ENCODE measurements around the gene HDAC4.

Gene HDAC4

DNA sequence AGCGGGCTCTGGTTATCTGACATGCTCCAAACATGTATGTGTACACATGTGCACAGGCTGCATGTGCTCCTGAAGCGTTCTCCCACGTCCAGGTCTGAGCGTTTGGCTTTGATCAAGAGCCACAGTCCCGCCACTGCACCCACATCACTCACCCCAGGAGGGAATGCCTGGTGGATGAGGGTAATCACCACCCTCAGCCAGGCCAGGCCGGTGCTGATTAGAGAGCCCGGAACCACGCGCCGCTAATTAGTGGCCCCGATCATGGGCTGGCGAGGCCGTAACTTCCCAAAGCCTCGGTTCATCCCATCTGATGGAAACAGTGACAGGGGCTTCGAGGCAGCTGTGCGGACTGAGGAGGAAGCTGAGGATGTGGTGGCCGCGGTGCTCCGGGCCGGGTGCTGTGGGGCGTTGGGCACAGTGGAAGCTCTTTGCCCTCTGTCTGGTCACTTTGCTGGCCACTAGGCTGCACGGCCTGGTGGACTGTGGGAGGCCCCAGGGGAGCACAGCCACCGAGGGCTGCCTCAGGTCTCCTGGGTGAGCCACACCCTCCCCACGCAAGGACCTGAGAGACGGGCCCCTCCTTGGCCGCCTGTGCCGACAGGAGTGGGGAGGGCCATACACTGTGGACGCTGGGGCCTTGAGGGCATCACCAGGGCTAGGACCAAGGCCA is 333.5 kb downstream of the HDAC4 start:
- DNase-seq, result no peak

DNA sequence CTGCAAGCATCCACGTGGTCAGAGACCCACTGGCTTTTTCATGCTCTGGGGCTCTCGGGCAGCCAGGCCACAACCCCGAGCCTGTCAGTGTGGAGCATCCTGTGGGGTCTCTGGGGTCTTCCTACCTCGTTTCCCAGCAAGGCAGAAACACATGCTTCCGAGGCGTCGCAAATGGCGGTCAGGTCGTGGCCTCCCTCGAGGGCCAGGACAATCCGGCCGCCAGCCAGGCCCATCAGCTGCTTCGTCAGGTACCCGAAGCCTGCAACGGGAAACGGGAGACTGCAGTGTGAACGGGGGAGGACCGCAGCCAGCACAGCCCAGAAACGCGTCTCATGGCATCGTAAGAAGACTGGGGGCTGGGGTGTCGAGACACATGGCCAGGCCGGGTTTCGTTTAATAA is 334.2 kb downstream of the HDAC4 start:
- DNase-seq, result no peak

DNA sequence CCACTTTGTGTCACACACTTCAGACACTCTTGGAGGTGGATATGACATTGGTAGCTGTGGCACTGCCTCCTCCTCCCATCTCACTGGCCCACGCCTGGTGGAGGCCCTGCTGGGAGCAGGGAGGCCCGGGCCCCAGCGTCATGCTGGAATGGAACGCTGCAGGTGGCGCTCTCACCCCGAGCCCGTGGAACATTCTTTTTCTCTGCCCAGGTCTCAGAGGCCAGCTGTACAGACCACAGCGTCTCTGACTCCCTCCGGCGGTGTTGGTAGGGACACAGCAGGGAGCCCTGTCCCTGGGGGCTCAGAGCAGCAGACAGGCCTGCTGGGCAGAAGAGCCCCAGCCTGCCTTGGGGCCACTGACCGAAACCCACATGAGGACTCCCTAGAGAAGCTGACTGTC is 334.9 kb downstream of the HDAC4 start:
- DNase-seq, result no peak

DNA sequence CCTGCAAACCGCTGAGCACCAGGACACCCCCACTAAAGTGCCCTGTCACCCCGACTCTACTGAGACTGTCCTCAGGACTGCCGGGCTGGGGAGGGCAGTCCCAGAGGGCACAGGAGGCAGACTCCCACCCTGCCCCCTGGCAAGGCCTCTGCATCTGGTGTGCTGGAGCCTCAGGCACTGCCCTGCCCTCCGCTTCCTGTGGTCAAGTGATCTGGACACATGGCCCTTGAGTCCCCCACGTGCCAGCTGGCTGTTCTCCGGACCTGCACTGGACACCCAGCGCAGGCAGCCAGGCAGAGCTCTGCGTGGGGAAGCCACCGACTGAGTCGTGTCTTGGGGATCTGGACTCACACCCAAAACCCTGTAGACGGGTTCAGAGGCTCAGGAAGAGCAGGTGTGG is 335.3 kb downstream of the HDAC4 start:
- no peak for DNase-seq

DNA sequence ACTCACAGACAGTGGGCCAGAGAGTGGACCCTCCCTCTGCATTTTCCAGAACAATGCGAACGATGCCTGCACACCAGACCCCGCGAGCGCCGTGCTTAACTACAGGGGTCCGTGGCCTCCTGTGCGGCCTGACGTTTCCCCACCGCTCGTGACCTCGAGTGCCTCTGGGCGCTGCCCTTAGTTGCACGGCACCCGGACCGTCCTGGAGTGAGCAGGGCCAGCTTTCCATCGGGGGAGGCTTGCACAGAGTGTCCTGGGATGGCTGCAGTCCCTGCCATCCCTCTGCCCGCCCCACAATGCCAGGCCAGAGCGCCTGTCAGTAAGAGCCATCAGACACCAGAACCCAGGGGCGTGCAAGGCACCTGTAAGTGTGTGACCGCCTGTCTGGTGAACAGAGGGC is 335.9 kb downstream of the HDAC4 start:
- DNase-seq, result no peak

DNA sequence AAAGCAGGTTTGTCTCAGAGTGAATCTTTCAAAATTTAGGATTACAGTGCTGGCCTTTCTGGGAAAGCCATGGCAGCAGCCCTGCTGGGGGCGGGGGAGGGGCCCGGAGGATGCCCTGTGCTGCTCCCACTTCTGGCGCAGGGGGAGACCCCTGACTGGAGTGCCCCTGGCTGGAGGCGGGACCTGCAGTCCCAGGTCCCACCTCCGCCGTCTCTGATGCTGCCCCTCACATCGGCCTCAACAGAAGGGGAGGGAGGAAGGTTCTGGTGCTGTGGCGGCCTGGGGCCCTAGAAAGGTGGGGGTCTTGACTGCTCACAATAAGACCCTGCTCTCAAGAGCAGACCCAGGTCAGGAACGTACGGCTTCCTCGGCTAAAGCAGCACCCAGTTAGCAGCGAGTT is 336.6 kb downstream of the HDAC4 start:
- no peak for DNase-seq

DNA sequence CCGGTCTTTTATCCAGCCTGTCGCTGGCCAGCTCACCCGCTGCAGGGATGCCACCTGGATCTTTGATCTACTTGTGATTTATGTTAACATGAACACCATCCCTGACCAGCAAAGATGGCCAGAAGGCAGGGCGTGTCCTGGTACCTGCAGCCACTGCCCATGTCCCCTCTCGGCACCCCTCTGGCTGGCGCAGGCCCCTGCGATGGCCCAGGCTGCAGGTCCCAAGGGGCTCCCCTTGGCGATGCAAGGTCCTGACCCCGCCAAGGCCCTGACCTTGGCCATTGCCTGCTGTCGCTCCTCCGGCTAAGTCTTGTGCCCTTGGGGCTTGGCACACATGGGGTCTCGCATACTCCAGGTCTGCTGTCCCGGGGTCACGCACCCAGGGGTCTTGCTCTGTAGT is 338.1 kb downstream of the HDAC4 start:
- no peak for DNase-seq

DNA sequence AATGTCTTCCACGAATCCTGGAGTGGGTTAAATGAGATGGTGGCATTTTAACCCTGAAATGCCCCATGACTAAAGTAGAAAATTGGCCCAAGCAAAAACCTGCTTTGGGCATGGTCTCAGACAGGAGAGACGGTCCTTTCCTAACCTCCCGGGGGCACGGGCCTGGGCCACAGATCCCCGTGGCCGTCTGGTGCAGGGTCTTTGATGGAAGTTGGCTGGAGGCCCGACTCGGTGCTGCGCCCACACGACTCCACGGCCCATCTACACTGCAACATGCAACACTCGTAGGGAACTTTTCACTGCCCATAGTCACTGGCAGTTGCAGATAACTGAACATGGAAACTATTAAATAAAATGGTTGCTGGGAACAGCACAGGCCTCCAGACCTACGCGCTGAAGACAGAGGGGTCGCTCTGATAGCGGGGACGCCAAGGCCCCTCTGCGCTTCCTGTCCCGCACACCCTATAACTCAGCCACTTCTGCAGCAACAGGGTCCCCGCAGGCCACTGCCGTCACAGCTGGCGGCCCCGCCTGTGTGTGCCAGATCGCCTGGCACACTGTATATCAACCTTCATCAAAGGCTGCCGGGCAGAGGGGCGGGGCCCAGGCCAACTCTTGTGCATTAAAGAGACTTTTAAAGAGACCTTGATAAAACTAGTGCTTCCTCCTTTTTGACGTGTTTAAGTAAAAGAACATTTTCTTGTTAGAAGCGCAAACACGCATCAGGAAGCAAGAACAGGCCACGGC is 338.8 kb downstream of the HDAC4 start:
- no peak for DNase-seq

DNA sequence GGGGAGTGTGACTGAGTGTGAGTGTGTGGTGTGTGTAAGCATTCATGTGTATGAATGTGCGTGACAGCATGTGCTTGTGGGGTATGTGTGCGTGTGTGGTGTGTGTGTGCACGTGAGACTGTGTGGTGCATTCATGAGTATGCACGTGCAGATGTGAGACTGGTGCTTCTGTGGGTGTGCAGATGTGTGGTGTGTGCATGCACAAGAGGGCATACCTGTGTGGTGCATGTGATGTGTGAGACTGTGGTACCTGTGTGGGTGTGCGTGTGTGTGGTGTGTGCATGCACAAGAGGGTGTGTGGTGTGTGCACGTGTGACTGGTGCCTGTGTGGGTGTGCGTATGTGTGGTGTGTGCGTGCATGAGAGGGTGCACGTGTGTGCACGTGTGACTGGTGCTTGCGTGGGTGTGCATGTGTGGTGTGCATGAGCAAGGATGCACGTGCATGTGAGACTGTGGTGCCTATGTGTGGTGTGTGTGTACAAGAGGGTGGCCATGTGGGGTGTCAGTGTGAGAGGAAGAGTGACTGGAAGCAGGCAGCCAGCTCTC is 339.6 kb downstream of the HDAC4 start:
- DNase-seq, result no peak

DNA sequence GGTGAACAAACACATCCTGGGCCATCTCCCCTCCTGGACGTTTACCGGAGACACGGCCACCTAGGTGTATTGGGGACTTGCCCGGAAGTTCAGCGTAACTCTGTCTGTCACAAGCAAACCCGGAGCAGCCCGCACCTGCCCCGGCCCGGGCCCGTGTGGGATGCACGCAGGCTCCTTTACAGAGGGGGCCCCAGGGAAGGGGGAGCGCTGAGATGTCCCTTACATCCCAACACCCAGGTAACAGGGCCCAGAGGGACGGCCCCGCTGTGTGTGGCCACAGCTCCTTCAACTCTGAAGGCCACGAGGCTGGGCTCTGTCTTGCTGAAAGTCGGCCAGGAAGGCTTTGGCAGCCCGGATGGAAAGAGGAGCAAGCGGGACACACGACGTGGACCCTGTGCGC is 340.1 kb downstream of the HDAC4 start:
- no peak for DNase-seq

DNA sequence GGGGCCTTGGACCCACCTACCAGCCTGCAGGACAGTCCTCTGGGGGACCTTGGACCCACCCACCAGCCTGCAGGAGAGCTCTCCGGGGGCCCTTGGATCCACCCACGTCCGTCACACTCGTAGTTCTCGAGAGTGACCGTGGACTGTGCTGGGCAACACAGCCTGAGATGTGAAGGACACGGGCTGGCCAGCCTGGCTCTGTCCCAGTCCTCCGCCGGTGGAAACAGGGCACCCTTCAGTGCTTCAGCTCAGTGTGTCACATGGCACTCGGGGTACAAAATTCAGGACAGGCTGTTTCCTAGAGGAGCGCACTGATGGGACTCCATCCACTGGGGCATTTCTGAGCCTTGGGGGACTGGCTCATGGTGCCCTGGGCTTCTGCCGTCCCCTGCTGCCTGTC is 341.0 kb downstream of the HDAC4 start:
- no peak for DNase-seq

DNA sequence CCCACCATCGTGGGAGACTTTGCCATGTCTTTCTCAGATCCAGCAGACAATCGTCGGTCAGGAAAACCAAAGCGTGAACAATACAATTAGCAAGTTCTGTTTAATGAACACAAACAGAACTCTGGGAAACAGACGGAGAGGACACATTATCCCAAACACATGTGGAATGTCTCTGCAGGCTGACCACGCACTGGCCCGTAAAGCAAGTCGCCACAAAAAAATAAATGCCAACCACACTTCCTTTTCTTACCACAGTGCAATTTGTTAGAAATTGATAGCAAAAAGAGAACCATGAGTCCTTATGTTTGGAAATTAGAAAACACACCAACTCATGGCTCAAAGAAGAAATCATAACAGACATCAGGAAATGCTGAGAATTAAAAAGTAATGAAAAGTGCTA is 342.1 kb downstream of the HDAC4 start:
- DNase-seq, result no peak

DNA sequence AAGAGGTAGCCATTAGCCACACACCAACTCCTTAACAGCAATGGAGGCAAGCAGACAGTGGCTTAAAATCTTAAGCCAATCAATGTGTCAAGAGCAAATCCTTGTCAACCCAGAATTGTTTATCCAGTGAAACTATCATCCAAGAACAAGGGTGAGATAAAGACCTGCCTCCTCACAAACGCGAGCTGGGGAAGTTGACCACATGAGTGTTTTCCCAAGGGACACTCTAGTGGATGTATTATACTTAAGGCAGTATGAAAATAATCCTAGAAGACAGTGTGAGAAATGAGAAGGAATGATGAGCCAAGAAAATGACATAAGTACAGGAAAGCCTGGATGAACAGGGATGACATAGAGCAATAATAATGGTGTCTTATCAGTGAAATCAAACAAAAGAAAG is 343.3 kb downstream of the HDAC4 start:
- DNase-seq, result no peak

DNA sequence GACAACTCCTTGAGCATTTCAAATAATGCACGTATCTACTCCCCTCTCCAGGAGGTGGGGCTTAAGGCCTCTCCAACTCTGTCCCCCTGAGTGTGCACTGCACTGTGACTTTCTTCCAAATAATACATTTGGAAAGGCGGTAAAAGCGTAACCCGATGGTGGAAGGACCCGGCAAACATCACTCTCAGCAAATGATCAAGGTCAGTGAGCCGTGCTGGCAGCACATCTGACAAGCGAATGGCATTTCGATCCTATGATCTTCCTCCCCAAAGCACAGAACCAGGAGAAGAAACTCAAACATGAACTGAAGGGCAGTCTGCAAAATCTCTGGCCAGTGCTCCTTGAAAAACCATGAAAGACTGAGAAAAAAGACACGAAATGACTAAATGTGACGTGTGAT is 344.2 kb downstream of the HDAC4 start:
- no peak for DNase-seq

DNA sequence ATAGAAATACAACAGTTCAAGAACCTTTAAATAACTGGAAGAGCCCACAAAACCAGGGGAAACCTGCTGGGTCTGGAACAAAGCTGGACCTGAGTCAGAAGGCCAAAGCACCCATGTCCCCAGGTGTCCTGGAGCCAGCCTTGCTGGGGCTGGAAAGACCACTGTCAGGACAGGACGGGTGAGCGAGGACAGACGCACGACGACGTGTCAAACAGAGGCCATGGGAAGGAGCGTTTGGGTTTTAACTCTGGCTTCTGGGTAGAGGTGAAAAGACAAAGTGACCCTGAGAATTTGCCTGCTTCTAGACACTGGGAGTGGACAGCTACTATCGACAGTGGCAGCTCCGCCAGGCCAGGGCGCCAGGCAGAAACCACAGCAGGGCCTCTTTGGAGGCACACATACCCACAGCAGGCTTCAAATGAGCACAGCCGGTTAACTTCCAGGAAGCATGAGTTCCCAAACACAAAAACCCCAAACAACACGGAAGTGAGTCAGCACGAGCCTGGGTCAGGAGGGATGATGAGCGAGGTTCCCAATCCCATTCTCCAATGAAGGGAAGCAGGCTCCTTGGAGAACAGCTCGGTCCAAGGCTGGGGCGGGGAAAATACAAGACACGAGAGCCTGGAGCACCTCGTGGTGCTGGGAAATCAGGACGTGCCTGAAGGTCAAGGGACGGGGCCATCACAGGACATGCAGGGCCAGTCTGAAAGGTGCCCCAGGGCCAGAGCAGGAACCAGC is 344.9 kb downstream of the HDAC4 start:
- no peak for DNase-seq

DNA sequence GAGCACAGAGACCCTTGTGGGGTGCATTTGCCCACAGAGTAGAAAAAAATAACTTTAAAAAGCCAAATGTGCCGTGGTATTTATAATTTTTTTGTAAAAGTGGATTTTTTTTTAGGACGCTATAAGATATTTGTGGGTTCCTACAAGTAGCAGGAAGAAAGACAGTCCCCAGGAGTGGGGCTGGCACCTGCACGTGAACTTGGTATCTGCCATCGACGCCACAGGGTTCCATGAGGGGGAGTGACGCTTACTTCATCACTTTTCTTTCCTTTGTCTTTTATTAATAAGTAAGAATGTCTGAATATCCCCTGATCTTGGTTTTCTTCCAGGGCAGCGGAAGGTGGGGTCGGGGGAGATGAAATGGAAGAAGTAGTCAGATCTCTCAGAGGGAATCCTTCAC is 345.9 kb downstream of the HDAC4 start:
- DNase-seq, result no peak

DNA sequence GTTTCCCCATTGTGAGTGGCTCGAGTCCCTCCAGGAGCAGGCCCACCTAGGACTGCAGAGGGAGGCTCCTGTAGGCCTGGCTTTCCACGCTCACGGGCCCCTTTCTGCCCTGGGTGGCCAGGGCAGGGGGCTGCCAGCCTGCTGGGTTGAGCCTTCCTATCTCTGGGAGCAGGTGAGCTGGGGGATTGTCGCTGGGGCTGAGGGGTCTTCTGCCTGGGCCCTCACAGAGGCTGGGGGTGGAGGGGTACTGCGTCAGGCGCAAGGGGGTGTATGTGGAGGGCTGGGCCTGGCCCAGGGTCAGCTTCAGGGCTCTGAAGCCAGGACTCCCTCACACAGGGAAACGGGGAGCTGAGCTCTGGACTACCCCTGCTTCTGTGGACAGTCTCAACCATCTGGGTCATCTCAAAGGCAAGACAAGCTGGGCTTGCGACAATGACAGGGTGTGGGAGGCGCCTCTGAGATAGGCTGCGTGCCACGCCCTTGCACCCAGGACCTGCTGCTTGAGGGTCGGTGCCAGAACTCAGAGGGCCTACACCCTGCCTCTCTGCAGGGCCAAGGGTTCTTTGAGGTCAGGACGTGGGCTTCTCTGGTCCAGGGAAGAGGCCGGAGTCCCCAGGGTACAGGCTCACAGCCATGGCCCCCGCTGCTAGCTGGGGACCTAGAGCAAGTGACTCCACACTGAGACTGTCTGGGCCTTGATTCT is 346.9 kb downstream of the HDAC4 start:
- no peak for DNase-seq

DNA sequence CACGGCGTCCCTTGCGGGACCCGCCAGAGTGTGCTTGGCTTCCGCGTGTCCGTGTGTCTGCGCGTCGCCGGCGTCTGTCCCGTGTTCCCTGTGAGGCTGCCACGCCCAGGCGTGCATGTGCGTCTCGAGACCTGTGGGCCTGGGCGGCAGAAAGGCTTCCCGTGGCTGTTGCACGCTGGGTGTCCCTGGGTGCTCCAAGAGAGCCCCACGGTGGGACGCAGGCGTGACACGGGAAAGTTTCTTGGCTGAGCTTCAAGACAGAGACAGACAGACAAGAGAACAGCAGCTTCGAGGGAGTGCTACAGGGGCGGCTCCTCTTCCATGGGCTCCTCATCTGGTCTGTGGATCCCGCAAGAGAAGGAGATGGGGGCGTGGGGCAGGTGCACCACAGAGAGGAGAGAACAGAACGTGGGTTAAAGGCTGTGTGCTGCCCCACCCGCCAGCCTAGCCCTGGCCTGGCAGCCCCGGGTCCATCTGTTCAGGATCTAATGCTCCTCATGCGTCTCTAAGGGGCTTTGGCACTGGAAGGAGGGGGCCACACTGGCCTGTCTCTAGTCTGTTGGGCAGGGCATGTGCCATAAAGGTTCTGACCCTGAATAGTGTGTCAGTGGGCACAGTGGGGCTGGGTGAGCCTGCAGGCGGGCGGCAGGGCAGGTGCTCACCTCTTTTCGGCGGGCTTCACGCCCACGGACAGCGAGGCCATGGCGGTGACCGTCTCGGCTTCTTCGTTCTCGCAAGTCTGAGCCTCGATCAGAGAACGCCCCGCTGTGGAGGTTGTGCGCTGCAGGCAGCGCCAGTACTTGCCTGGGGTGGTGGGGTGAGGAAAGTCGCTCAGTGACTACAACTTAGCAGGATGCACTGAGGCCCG is 347.8 kb downstream of the HDAC4 start:
- DNase-seq, result no peak

DNA sequence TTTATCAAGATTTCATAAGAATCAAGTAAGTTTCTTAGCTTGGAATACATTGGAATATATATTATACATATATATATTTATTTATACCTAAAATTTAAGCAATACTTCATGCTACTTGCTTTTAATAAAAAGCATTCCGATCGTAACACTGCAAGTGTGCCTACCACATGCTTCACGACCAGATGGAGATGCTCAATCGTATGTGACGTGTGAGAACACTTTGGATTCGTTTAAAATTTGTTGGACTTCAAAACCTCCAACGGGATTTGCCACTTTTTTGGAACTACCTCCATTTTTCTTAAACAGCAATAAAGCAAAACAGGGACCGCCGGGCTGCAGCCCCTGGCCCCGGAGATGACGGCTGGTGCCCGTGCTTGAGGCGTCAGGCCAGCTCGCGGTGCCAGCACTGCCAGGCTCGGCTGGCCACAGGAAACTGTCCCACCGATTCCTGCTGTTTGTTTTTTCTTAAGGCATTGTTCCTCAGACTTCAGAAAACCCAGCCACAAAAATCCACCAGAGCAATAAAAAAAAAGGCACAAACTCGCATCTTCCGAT is 348.9 kb downstream of the HDAC4 start:
- DNase-seq, result no peak

DNA sequence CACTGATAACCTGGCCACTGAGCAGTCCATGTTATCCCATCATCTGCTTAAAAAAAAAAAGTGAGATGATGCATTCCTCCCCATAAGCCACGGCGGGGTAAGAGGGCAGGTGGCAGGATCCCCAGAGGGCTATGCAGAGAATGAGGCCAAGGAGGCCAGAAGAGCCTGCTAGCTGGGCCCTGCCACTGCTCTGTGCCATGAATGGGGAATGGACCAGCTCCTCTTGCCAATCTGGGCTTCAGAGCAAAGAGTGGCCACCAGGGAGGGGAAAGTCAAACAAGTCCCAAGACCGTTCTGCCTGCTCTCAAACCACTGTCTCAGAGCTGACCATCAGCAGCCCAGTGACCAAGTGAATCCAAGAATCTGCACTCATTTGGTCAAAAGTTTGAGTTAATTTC is 350.6 kb downstream of the HDAC4 start:
- no peak for DNase-seq

DNA sequence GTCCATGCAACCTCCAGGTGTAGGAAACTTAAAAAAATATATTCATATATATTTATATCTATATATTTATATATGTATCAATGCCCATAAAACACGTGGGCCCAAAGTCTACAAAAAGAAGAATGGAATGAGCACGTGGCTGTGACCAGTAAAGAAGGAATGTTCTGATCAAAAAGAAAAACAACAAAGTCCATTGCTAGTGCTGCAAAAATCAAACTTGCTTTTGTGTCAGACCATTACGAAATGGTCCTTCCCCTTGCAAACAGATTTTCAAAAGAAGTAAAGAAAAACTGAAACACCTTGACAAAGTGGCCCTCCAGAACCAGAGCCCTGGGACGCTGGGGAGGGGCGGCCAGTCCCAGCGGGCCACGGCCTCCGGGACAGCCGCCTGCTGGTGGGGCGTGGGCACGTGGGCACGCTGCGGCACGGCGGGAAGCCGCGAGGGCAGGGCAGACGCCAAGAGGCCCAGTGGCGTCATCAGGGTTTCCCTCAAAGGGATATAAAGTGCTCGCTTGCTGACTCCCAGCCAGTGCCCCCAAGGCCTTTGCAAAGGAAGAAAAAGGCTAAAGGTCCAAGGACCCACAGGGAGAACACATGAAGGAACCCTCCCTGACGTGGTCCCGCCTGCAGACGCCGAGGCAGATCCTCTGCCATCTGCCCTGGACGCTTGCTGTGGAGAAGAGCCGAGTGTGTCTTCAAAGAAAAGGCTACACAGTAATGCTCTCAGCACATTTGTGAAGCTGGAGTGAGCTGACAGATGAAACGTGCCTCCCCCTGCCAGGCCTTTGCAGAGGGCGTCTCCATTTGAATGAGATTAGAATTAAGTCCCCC is 351.2 kb downstream of the HDAC4 start:
- no peak for DNase-seq
